HepG2 (cell line): ENCODE data around the gene GAL3ST2.

Experiments
- KLF13 ChIP-seq: sonication (generic); formaldehyde crosslinking; IDR thresholded peaks from 2 replicates; pipeline ENCODE4 v1.4.0; 2020; ENCODE audit warnings: mild to moderate bottlenecking, missing genetic modification reagents
- POLR2AphosphoS5 ChIP-seq: IDR thresholded peaks from 2 replicates; pipeline ENCODE4 v1.6.1; 2012; ENCODE audit warnings: low read depth, low read length
- SMARCC2 ChIP-seq: fragments of 450-650 bp; IDR thresholded peaks from 2 replicates; pipeline ENCODE4 v1.6.1; 2017; ENCODE audit warnings: antibody characterized with exemption, mild to moderate bottlenecking
- TF ChIP-seq, protein P1 (sequence below): sonication (generic); formaldehyde crosslinking; IDR thresholded peaks from 2 replicates; pipeline ENCODE4 v1.5.0; 2020; ENCODE audit warnings: mild to moderate bottlenecking, missing genetic modification reagents, moderate library complexity

- TF ChIP-seq KLF13 (CRISPR knock-in tag) (no peak), POLR2AphosphoS5 (no peak), SMARCC2 (no peak)
- TF ChIP-seq, protein P1, sequence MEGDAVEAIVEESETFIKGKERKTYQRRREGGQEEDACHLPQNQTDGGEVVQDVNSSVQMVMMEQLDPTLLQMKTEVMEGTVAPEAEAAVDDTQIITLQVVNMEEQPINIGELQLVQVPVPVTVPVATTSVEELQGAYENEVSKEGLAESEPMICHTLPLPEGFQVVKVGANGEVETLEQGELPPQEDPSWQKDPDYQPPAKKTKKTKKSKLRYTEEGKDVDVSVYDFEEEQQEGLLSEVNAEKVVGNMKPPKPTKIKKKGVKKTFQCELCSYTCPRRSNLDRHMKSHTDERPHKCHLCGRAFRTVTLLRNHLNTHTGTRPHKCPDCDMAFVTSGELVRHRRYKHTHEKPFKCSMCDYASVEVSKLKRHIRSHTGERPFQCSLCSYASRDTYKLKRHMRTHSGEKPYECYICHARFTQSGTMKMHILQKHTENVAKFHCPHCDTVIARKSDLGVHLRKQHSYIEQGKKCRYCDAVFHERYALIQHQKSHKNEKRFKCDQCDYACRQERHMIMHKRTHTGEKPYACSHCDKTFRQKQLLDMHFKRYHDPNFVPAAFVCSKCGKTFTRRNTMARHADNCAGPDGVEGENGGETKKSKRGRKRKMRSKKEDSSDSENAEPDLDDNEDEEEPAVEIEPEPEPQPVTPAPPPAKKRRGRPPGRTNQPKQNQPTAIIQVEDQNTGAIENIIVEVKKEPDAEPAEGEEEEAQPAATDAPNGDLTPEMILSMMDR (CRISPR knock-in tag) = no peak
Observed at GRCh38 chr2:241729868-241730267, 46.8 kb upstream of the GAL3ST2 start.
